GM19351 (cell line): Measurements from ENCODE around the gene COX4I1.
"Not testable (repeated sequence)": the region's sequence is repeated elsewhere in the genome, so short reads cannot be mapped to it uniquely, and the experiment has no call there.

ENCODE experiments used
- ATAC-seq: cut with Tn5 transposase; IDR thresholded peaks from one replicate; pipeline ENCODE4 v1.9.1; 2021; ENCODE audit warnings: mild to moderate bottlenecking, moderate library complexity; ENCODE audit not compliant: unreplicated experiment

Gene COX4I1

GRCh38 chr16:85821390-85822135, 22.1 kb downstream of the COX4I1 start:
- ATAC-seq: no peak

- ATAC-seq: no peak
Measured at GRCh38 chr16:85822145-85822544, 22.6 kb downstream of the COX4I1 start.

GRCh38 chr16:85823328-85823920, 23.9 kb downstream of the COX4I1 start:
- no peak for ATAC-seq

- no peak for ATAC-seq
Measured at GRCh38 chr16:85824161-85825135, 25.0 kb downstream of the COX4I1 start.

GRCh38 chr16:85825326-85825725, 25.8 kb downstream of the COX4I1 start:
- ATAC-seq: no peak

- no peak for ATAC-seq
Measured at GRCh38 chr16:85826686-85827247, 27.3 kb downstream of the COX4I1 start.

GRCh38 chr16:85828166-85828565, 28.7 kb downstream of the COX4I1 start:
- ATAC-seq: no peak

GRCh38 chr16:85829171-85829719, 29.8 kb downstream of the COX4I1 start:
- no peak for ATAC-seq

GRCh38 chr16:85829751-85830445, 30.4 kb downstream of the COX4I1 start:
- ATAC-seq: no peak

- no peak for ATAC-seq
Measured at GRCh38 chr16:85830821-85831220, 31.3 kb downstream of the COX4I1 start.

GRCh38 chr16:85832570-85833218, 33.2 kb downstream of the COX4I1 start:
- ATAC-seq: no peak

GRCh38 chr16:85833219-85833920, 33.9 kb downstream of the COX4I1 start:
- no peak for ATAC-seq

GRCh38 chr16:85834741-85835140, 35.2 kb downstream of the COX4I1 start:
- ATAC-seq: no peak

- ATAC-seq: no peak
Measured at GRCh38 chr16:85835227-85835751, 35.8 kb downstream of the COX4I1 start.

- no peak for ATAC-seq
Measured at GRCh38 chr16:85835956-85836705, 36.6 kb downstream of the COX4I1 start.

GRCh38 chr16:85836706-85837582, 37.4 kb downstream of the COX4I1 start:
- no peak for ATAC-seq

- not testable (repeated sequence) for ATAC-seq
Measured at GRCh38 chr16:85837654-85838053, 38.2 kb downstream of the COX4I1 start.
